Measurements from ENCODE around the gene INPP5D.
A peak's percentile ranks its signal among the peaks of the same experiment; 100 is the strongest.

GRCh38 chr2:233061591-233062450 lies 1.7 kb downstream of the INPP5D start:
- TF ChIP-seq CTCF (IDR thresholded peaks at IDR 0.05) = peak in 4 of 6 experiments; percentile 7 to 24 (median 18)
- no peak for TF ChIP-seq POLR2A (IDR thresholded peaks at IDR 0.05)
